GM12872 (cell line): ENCODE data around the gene WDFY3.

Experiments
- TF ChIP-seq, protein P1 (sequence below): IDR thresholded peaks from 3 replicates; pipeline ENCODE4 v1.5.1; 2011; ENCODE audit warnings: low read depth, mild to moderate bottlenecking, low read length, moderate library complexity; ENCODE audit not compliant: insufficient read depth

Gene WDFY3

DNA sequence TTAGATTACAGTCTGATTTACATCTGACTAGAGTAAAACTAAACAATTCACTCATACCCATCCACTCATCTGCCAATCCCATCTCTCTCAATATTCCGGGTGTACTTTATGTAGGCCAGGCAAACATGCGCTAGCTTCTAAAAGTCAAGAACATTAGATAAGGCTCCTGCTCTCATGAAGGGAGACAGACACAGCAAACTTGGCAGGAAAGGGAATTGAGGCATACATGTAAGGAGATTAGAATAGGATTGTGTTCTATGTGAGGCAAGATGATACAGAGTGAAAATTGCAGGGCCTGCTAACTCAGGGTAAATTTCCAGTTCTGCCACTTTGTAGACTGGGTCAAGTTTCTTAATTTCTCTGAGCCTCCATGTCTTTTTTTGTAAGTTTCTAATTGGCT lies 247.8 kb downstream of the WDFY3 start:
- TF ChIP-seq, protein P1, sequence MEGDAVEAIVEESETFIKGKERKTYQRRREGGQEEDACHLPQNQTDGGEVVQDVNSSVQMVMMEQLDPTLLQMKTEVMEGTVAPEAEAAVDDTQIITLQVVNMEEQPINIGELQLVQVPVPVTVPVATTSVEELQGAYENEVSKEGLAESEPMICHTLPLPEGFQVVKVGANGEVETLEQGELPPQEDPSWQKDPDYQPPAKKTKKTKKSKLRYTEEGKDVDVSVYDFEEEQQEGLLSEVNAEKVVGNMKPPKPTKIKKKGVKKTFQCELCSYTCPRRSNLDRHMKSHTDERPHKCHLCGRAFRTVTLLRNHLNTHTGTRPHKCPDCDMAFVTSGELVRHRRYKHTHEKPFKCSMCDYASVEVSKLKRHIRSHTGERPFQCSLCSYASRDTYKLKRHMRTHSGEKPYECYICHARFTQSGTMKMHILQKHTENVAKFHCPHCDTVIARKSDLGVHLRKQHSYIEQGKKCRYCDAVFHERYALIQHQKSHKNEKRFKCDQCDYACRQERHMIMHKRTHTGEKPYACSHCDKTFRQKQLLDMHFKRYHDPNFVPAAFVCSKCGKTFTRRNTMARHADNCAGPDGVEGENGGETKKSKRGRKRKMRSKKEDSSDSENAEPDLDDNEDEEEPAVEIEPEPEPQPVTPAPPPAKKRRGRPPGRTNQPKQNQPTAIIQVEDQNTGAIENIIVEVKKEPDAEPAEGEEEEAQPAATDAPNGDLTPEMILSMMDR, result no peak

DNA sequence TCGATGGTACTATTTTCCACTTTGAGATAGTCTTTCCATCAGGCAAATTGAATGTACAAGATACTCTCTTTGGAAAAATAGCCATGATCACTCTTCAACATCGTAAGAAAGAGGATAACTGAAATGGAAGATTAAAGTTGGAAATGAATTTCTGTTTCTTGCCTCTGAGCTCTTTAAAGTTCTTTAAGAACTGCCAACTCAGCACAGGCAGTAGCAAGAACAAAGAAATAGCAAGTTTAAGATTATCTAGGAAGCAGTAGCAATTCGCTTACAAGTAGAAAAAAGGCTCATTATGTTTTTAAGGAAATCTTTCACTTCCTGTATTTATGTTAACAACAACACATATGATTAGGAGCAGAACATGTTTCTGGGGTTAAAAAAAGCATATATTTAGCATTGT lies 255.9 kb downstream of the WDFY3 start:
- TF ChIP-seq, protein P1, result no peak

GRCh38 chr4:84708406-84709135 lies 257.9 kb downstream of the WDFY3 start:
- TF ChIP-seq, protein P1, result no peak

DNA sequence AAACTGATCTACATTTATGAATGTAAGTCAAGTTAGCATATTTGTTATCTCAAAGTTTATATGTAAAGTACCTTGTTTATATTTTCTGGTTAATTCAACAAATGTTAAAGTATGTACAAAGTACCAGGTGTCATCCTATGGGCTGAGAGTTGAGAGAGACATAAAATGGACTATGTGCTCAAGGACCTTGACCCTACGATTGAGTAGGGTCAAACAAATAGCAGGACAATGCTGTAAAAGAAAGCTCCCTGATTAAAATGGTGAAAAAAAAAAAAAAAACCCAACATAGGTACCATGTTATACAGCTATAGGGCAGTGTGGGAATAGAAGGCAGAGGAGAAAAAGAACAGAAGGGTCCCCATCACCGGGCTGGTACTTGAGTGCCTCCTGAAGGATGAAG lies 260.2 kb downstream of the WDFY3 start:
- TF ChIP-seq, protein P1, result no peak

DNA sequence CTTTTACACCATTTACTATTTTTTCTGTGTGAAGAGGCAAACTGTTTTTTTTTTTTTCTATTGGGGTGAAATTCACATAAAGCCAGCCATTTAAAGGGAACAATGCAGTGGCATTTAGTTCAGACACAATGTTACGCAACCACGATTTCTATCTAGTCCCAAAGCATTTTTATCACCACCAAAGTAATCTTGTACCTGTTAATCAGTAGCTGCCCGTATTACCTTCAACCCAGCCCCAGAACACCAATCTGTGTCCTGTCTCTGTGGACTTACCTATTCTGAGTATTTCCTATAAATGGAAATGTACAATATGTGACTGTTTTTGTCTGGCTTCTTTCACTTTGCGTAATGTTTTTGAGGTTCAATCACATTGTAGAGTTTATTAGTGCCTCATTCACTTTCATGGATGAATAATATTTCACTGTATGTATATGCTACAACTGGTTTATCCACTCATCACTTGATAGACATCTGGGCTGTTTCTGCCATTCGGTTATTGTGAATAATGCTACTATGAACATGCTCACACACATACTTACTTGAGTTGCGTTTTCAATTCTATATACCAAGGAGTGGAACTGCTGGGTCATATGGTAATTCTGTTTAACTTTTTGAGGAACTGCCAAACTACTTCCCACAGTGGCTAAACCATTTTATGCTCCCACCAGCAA lies 267.4 kb downstream of the WDFY3 start:
- TF ChIP-seq, protein P1, result no peak

DNA sequence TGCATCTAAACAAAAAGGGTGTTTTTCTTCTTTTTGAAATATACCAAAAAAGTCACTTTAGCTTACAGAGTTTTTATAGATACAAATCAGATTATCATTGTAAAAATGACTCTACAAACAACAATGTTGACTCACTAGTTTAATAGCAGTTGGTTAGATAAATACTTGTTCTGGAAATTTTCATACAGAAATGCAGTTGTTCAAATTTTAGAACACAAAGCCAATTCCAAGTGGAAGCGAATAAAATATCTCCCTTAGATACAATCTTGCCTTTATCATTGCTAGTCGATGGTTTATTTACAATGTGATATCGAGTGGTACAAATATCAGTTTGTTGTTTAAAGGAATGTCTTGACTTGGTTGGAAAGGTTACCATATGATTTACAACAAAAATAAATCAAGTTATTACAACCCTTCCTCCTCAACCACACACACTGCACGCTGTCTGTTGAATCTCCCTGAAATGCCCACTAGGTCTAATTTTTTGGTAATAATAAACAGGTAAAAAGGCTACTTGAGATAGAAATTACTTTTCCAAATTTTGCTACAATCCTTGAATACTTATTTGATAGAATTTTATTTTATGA lies 268.8 kb downstream of the WDFY3 start:
- TF ChIP-seq, protein P1, result no peak

- TF ChIP-seq, protein P1, result no peak
These were observed 269.3 kb downstream of the WDFY3 start for GRCh38 chr4:84697159-84697558.
